NCI-H2029 (cell line): ENCODE measurements around the gene SNAP47.

ENCODE experiments used
- DNase-seq: peaks from one replicate; lab custom pipeline; 2025; lab: John Stamatoyannopoulos, UW

The SNAP47 gene

DNA sequence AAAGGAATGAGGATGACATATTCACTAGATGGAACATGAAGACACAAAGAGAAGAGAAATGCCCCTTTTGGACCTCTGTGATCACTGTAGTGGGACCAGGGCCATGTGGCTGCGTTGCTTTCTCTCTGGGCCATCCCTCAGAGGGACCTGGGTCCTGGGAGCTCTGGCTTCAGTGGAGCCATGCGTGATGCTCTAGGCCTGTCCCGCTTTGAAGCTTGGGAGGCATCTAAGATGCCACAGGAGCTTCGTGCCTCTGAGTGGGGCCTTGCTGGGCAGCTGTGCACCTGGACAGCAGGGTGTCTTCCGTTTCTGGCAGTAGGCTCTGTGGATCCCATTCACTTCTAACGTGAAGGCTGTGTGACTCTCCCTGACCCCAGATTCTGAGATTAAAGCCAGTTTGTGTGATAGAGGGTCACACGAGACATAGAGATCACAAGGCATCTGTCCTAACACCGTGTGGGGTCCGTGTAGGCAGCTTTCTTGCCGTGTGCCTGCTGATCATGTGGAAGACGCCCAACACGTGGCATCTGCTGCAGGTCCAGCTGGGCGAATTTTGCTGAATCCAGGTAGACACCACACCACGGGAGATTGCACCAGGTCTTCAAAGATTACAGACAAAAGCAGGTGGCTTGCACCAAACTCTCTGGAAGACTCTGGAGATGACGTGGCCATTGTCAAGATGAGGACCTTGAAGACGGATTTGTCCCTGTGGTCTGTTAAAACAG is 63.0 kb downstream of the SNAP47 start:
- no peak for DNase-seq

DNA sequence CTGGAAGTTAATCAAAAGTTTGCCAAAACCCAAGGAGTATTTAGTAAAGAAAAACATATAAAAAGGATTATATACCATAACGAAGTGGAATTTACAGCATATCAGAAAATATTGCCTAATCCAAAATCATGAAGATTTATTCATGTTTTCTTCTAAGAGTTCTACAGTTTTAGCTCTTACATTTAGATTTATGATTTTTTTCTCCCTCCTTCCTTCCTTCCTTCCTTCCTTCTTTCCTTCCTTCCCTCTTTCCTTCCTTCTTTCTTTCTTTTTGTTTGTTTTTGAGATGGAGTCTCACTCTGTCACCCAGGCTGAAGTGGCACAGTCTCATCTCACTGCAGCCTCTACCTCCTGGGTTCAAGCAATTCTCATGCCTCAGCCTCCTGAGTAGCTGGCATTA is 64.5 kb downstream of the SNAP47 start:
- no peak for DNase-seq

DNA sequence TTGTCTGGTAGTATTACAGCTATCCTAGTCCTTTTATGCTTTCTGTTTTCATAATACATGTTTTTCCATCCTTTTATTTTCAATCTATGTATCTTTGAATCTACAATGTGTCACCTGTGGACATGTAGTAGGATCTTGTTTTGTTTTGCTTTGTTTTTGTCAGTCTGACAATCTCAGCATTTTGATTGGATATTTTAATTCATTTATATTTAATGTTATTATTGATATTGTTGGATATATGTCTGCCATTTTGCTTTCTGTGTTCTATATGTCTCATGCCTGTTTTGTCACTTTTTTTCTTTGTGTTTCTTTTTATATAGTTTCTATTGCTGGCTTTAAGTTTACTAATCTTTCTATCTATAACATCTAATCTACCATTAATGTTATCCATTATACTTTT is 68.7 kb downstream of the SNAP47 start:
- DNase-seq: no peak

DNA sequence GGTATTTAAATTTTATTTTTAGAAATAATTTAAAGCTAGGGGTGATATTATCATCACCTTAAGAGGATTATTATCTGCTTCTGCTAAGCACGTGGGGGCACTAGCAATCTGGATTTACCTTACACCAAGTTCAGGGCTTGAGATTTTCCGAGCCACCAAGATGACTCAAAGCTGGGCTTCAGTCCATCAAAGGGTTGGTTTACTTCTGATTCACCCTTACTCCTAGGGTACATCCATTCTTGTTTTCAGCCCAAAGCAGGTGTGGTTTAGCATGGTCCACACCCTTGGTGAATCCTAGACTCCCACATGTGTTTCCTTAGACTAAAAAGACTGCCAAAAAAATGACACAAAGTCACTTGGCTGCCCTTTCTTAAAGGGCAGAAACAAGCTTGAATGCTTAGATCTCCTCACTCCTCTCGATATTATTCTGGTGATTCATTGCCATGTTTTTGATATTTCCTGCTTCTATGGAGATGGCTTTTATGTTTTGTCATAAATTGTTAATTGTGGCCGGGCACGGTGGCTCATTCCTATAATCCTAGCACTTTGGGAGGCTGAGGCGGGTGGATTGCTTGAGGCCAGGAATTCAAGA is 70.5 kb downstream of the SNAP47 start:
- no peak for DNase-seq

DNA sequence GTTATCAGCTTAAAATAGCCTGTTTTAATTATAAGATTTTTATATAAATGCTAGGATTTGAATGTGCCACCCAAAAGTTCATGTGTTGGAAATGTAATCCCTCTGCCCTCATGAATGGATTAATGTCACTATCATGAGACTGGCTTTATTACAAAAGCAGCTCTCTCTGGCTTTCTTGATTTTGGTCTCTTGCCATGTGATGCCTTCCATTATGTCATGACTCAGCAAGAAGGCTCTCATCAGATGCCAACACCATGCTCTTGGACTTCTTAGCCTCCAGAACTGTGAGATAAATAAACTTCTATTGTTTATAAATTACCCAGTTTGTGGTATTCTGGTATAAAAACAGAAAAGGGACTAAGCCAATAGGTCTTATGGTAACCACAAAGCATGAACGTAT is 73.3 kb downstream of the SNAP47 start:
- DNase-seq: no peak

DNA sequence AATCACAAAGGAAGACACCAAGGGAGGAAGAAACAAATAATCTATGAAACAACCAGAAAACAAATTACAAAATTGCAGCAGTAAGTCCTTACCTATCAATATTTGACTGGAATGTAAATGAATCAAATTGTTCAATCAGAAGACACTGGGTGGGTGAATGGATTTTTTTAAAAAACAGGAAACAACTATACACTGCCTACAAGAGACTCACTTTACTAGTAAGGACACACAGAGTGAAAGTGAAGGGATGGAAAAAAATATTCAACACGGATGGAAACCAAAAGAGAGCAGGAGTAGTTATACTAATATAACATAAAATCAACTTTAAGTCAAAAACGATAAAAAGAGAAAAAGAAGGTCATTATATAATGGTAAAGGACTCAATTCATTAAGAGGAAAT is 73.8 kb downstream of the SNAP47 start:
- no peak for DNase-seq

DNA sequence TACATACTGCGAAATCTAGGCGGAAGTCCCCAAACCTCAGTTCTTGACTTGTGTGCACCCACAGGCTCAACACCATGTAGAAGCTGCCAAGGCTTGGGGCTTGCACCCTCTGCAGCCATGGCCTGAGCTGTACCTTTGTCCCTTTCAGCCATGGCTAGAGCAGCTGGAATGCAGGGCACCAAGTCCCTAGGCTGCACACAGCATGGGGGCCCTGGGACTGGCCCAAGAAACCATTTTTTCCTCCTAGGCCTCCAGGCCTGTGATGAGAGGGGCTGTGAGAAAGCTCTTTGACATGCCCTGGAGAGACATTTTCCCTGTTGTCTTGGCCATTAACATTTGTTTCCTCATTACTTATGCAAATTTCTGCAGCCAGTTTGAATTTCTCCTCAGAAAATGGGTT is 78.7 kb downstream of the SNAP47 start:
- DNase-seq: no peak

DNA sequence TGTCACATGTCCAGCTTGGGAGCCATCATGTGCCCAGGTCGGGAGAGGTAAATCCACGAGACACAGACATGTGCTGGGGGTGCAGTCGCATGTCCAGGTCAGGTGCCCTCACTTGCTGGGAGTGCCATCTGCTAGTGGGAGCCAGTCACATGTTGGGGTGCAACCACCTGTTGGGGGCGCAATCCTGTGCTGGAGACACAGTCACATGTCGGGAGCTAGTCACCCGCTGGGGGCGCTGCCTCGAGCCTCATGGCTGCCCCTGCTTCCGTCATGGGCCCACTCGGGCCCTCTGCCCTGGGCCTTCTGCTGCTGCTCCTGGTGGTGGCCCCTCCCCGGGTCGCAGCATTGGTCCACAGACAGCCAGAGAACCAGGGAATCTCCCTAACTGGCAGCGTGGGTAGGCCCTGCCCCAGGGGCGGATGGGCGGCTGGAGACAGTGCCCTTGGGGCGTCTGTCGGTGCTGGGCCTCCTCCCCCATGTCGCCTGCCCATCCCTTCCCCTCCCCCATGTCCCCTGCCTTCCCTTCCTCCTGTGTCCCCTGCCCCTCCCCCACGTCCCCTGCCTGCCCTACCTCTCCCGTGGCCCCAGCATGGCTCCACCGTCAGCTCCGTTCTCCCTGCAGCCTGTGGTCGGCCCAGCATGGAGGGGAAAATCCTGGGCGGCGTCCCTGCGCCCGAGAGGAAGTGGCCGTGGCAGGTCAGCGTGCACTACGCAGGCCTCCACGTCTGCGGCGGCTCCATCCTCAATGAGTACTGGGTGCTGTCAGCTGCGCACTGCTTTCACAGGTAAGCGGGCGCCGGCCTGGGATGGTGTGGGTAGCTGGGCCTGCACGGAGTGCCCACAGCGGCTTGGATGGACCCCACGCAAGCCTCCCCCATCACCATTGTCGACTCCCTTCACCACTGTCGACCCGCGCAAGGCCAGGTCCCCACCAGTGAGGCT is 80.5 kb downstream of the SNAP47 start, which contains the start of gene PRSS38:
Gene PRSS38, plus strand, starts transcription at position 208 of the 942 bp plus-strand sequence. Its CDS starts 42 bp downstream, at position 250.
- no peak for DNase-seq

DNA sequence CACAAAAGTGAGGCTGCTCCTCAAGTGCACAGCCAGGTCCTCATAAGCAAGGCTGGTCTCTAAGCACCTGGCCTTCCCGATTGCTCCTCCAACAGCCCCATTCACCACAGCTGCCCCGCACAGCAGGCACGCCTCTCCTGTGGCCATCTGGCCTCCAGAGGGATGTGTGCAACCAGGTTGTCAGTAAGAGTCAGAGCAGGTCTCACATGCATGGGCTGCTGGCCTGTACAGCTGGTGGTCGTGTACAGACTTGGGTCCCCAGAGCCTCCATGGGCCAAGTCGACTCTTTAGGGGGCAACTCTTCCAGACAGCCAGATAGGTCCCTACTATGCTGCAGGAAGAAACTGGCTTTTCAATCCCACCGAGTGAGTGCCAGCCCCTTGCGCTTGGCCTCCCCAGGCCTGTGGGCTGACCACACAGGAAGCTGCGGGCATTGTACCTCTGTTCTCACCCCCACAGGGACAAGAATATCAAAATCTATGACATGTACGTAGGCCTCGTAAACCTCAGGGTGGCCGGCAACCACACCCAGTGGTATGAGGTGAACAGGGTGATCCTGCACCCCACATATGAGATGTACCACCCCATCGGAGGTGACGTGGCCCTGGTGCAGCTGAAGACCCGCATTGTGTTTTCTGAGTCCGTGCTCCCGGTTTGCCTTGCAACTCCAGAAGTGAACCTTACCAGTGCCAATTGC is 81.7 kb downstream of the SNAP47 start:
- no peak for DNase-seq

DNA sequence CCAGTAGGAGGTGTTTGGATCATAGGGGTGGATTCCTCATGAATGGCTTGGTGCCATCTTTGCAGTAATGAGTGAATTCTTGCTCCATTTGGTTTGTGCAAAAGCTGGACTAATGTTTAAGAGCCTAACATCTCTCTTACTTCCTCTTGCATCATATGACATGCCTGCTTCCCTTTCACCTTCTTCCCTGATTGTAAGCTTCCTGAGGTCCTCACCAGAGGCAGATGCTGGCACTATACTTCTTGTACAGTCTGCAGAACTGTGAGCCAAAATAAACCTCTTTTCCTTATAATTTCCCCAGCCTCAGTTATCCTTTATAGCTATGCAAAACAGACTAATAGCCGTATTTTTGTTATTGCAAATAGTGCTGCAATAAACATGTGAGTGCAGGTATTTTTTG is 88.3 kb downstream of the SNAP47 start:
- no peak for DNase-seq

DNA sequence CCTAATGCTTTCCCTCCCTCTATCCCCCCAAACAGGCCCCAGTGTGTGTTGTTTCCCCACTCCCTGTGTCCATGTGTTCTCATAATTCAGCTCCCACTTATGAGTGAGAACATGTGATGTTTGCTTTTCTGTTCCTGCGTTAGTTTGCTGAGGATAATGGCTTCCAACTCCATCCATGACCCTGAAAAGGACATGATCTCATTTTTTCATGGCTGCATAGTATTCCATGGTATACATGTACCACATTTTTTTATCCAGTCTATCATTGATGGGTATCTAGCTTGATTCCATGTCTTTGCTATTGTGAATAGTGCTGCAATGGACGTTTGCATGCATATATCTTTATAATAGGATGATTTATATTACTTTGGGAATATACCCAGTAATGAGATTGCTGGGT is 89.0 kb downstream of the SNAP47 start:
- DNase-seq: no peak

DNA sequence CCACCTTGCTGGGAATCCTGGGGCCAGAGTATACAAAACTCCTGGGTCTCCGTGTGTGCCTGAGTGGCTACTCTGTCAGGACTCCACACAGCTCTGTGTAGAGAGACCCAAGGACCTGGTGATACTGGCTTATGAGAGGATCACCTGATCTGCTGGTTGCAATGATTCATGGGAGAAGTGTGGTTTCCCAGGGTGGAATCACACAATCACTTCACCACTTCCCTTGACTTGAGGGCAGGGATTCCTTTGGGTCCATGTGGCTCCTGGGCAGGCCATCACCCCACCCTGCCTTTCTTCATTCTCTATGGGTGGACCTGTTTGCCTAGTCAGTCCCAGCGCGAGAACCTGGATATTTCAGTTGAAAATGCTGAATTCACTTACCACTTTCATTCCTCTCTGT is 93.6 kb downstream of the SNAP47 start:
- no peak for DNase-seq
